GM18508 (cell line): ENCODE measurements around the gene FAM13B.
"Not testable (repeated sequence)": the region's sequence is repeated elsewhere in the genome, so short reads cannot be mapped to it uniquely, and the experiment has no call there.

Experiments used
- ATAC-seq: cut with Tn5 transposase; IDR thresholded peaks from one replicate; pipeline ENCODE4 v1.9.1; 2021; ENCODE audit warnings: moderate number of reproducible peaks; ENCODE audit not compliant: insufficient read depth, unreplicated experiment

The FAM13B gene

DNA sequence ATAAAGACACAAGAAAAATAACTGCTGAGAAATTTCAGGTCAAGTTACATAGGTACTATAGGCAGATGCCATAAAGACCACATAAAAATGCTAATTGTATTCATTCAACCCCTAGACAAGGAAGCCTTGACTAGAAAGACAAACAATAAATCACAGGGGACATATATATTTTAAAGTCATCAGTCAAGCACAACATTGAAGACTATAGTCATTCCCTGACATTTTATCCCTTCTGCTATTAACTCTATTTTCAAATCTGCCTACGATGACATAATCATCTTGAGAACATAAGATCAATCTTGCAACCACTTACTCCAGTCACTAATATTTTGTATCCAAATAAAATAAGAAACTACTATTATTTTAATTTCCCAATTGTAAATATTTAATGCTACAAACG lies 38.3 kb downstream of the FAM13B start:
- no peak for ATAC-seq

DNA sequence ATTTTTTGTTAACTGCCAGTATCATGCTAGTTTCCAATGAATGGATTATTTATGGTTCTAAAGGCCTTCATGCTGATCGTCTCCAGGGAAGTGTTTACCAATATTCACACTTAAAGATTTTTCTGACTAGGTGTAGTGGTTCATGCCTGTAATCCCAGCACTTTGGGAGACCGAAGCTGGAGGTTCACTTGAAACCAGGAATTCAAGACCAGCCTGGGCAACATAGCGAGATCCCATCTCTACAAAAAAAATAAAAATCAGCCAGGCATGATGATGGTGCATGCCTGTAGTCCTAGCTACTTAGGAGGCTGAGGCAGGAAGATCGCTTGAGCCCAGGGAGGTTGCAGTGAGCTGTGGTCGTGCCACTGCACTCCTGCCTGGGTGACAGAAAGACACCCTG lies 43.5 kb downstream of the FAM13B start:
- no peak for ATAC-seq

DNA sequence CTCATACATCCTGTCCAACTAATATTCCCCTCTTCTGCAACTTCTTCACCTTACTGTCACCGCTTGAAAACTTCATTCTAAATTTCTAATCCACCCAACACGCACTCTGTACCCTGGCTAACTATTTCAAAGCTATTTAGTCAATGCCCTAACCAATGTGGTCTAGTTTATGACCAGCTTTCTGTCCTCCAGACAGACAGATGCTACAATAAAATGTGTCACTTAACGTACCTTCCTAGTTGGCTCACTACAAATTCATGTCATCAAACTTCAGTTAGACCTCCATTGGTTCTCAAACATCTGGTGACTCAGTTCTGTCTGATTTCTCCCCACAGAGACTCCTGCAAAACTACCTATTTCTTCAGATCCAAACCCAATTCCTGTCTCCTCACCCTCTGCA lies 57.7 kb downstream of the FAM13B start:
- no peak for ATAC-seq

DNA sequence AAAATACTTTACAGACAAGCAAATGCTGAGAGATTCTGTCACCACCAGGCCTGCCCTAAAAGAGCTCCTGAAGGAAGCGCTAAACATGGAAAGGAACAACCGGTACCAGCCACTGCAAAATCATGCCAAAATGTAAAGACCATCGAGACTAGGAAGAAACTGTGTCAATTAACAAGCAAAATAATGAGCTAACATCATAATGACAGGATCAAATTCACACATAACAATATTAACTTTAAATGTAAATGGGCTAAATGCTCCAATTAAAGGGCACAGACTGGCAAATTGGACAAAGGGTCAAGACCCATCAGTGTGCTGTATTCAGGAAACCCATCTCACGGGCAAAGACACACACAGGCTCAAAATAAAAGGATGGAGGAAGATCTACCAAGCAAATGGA lies 62.5 kb downstream of the FAM13B start:
- not testable (repeated sequence) for ATAC-seq

DNA sequence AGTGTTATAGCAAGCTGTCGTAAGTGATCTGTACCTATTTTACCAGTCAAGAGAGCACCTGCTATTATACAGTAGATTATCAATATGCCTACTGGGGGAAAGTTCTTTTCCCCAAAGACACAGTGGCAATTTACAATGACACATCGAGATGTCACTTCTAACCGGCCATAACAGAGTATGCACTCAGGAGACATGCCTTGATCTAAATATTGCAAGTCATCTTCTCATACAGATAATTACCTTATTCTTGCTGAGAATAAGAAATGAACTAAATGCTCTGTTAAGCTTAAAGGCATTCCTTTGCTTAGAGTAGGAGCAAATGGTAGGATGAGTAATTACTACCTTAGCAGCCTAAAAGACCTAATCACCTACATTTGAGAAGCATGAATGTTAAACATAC lies 72.1 kb downstream of the FAM13B start:
- ATAC-seq: no peak

DNA sequence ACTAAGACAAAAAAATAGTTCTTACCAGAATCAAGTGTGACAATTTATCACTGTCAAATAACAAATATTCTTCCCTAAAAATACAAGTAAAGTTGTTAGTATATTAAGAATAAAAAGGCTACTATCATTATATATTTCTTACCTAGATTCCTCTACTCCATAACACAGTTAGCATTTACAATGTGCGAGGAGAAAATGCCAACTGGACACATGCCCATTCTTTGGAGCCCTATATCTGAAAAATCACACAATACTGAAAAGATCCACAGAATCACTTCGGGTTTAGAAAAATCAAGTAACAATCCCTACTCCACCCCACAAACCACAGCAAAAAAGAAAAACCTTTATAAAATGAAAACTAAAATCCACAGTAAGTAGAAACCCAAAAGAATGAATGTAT lies 72.7 kb downstream of the FAM13B start:
- no peak for ATAC-seq

DNA sequence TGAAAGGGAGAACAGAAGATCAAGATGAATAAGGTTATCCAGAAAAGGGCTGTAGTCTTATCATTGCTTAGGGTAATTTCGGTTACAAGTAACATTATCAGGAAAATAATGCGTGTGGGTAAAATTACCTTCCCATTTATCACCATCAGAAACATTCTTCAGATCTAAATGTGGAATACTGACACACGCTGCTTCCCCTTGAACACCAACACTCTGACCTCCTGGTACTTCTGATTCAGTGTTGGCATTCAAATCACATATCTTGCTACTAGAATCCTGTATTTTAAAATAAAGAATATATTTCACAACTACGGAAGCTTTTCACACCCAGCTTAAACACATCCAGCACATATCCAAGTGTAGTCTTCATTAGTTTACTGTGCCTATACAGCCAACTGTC lies 73.4 kb downstream of the FAM13B start:
- ATAC-seq: no peak

DNA sequence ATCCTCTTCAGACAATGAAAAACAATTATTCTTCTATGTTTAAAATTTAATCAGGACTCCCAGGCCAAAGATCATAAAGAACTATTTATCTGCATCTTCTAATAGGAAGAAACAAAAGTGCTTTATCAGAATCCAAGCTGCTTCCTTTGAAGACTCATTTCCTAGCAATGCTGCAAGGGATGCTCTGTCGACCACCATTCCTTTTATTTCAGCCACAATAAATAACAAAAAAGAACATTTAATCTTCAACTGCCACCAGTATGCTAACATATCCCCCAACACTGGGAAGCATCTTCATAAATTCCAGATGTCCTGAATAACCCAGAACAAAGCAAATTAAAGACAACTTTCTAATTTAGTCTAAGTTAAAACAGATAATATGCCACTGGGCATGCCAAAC lies 74.9 kb downstream of the FAM13B start:
- ATAC-seq: no peak

DNA sequence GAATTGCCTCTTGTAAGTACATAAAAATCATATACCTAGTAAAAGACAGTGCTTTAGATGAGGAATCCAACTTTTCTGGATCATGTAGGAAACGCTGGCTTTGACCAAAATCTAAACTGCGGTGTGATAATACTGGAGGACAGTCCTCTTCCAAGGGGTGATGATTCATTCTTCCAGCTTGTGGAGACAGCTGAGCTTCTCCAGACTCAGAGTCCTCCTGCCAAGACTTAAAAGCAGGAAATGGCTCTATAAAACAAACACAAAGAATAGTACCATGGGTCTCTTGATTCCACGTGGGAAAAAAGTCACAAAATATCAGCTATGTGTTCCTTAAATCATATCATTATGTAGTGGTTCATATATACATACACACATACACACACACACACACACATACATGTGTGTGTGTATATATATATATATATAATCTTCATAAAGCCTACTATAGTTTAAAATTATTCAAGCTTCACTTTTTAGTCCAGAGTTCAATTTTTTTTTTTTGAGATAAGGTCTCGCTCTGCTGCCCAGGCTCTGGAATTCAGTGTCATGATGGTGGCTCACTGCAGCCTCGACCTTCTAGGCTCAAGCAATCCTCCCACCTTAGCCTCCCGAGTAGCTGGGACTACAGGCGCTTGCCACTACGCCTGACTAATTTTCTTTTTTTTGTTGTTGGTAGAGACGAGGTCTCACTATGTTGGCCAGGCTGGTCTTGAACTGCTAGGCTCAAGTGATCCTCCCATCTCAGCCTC lies 78.6 kb downstream of the FAM13B start:
- no peak for ATAC-seq

DNA sequence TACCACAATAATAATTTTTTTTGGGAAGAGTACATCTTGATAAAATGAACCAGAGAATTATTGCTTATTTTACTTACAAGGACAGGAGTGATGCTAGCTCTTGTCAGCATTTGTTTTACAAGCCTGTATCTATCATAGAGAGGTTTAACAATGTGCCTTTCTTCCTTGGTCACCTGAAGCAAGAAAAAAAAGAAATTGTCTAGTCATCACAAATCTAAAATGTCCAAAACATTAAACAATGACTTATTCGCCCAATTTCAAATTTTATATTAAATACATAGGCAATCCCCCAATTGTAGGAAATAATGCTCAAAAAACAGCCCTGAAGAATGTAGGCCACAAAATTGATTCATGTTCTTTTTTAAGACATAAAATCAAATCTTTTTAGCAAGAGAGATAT lies 87.1 kb downstream of the FAM13B start:
- no peak for ATAC-seq

DNA sequence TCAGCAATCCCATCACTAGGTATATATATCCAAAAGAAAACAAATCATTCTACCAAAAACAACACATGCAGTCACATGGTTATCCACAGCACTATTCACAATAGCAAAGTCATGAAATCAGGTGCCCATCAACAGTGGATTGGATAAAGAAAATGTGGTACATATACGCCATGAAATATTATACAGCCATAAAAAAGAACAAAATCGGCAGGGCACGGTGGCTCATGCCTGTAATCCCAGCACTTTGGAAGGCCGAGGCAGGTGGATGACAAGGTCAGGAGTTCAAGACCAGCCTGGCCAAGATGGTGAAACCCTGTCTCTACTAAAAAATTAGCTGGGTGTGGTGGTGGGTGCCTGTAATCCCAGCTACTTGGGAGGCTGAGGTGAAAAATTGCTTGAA lies 88.6 kb downstream of the FAM13B start:
- ATAC-seq: not testable (repeated sequence)

DNA sequence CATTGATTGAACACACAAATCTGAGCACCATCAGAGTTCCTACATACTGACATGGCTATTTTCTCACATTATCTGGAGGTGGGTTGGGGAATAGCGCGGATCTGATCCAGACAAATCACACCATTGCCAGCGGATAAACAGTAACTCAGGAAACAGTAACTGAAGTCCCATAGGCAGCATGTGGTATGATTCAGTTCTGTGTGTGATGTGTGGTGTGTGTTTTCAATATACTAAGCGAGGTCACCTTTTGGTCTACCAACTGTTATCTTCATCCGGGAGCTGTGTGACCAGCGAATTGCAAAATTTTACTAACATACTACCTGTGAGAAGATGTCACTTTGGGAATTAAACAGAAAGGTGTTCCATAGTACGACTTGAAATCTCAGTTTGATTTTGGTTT lies 93.5 kb downstream of the FAM13B start:
- ATAC-seq: no peak

DNA sequence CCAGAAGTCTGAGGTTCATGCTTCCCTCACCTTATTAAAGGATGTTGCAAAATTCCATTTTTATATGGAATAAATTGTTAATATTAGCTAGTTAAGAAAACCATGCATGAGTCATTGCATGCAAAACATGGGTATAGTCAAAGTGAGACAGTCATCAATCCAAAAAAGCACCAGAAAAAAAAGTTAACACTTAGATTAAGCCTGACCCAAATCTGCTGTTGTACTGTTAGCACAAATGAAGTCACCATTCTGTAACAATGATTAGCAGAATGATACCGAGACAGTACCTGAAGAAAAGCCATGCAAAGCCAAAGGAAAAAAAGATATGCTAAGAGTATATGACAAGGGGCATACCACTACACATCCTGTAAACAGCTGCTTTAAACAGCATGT lies 94.1 kb downstream of the FAM13B start:
- ATAC-seq: no peak

DNA sequence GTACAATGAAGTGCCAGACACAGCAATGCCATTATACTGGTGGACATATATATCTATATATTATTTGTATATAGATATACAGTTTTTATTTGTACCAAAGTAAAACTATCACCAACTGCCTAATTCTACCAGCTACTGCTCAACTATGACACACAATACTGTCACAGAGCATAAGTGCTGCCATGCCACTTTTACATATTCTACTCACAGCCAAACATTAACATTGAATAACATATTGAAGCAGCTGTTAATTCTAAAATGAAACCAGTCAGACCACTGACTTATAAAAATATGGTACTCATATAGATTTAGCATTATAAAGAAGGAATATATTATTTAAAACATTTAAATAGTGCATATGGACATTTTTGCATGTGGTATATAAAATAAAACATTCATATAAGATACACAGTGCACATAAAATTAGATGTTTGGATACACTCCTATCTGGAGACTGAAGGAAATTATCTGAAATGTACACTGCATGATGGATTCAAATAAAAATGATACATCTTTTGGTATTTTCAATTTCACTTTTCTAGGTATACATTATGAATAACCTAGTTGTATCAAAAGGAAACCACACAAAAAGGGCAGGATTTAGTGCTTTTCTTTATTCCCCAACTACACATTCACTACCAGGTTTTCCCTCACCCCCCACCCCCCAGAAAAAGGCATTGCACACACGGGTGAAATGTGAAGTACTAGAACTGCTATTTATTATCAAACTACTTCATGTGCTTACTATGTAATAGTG lies 94.7 kb downstream of the FAM13B start:
- no peak for ATAC-seq

DNA sequence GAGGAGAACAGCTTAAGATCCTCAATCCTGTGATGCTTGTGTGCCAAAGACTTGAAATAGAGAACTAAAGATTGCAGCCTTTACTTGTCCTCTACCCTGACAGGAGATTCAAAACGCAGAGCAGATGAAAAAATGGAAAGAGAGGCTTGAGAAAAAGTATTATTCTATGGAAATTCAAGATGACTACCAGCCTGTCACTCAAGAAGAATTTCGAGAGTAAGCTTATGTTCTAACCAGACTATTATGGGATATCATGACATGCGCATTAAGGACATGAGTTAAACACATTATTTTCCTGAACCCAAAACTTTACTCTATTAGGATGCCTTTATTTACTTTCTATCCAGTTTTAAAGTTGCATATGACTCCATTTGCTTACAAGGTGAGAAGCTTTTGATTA lies 97.2 kb downstream of the FAM13B start:
- ATAC-seq: no peak

DNA sequence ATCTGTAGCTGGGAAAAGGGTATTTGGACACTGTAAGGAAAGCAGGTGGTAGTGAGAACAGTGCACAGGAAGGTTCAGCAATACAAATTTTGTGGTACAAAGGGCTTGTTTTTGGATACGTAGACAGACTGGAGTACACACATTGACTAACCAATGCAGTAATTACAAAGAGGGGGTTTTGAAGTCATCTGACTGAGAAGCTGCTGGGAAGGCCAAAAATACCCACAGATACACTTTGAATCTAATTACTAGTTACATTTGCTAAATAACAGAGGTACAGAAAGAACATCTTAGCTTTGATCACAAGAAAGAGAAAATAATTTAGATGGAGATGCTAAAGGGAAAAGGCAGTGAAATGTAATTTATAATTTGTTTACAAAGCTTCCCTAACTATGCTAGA lies 97.7 kb downstream of the FAM13B start:
- no peak for ATAC-seq

DNA sequence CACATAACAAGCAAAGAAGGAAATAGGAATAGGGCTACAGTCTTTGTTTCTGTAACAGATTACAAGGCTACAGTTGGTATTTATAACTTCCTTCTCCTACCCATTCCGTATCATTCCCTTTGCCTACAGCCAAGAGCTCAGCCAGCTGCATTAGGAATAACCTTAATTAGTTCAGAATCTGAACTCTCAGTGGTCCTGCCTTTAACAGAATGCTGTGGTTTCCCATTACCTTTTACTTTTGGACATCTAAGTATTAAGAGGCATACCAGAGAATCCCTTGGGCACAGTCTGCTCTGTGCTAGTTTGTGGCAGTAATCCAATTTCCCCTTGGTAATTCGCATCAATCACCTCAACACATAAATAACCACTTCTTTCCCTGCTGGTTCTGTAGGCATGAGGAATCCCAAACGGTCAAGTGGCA lies 99.4 kb downstream of the FAM13B start:
- ATAC-seq: no peak

DNA sequence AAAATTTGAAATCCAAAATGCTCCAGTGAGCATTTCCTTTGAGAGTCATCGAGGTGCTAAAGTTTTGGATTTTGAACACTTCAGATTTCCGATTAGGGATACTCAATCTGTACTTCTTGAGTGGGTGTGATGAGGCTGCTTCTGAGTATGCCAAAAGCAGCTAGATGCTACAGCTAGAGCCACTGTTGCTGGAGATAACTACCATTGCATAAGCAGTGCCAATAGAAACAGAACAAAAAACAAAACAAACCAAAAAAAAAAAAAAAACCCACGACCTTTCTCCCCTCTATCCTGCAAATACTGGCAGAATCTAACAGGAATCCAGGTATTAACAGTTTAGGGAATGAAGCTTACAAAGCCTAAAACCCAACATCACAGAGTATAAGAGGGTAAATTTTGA lies 100.1 kb downstream of the FAM13B start:
- no peak for ATAC-seq

DNA sequence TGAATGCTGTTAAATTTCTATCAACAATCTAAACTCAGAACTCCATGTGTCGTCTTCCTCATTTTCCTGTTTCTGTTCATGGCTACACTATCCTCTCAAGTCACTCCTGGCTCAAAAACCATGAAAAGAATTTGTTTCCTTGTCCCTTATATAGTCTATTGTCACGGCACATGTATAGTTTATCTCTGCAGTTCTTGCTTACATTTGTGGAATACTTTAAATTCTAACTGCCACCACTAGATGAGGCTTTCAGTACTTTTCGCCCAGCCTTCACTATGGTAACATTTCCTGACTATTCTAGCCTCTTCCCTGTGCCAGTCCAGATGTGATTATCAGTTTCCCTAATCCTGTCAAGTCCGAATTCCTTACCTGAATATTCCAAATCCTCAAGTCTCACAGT lies 109.0 kb downstream of the FAM13B start:
- ATAC-seq: no peak

DNA sequence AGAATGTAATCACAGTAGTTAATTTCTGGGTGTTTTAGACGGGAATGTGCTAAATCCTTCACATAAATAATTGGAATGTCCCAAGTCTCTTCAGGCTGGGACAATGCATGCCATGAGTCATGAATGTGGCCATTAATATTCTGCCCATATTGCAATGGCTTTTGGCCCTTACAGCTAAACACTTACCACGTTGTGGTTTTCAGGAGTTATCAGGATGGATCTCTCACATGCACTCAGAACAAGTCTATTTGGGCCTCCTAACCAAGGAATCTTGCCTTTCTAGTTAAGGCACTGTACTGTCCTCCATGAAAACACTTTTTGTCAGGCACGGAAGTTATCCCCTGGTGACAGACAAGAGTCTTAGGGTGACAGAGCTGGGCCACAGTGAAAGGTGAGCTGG lies 110.9 kb downstream of the FAM13B start:
- ATAC-seq: no peak

DNA sequence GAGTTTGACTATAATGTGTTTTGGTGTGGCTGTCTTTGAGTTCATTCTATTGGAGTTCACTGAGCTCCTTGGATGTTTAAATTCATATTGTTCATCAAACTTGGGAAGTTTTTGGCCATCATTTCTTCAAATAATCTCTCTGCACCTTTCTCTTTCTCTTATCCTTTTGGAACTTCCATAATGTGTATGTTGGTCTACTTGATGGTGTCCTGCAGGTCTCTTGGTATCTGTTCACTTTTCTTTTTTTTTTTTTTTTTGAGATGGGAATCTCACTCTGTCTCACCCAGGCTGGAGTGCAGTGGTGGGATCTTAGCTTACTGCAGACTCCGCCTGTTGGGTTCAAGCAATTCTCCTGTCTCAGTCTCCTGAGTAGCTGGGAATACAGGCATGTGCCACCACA lies 116.0 kb downstream of the FAM13B start:
- ATAC-seq: no peak

DNA sequence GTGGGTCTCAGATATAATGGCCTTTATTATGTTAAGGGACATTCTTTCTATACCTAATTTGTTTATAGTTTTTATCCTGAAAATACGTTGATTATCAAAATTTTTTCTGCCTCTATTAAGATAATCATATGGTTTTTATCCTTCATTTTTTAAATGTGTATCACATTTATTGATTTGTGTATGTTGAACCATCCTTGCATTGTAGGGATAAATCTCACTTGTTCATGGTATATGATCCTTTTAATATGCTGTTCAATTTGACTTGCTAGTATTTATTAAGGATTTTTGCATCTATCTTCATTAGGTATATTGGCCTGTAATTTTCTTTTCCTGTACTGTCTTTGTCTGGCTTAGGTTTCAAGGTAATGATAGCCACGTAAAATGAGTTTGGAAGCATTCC lies 118.1 kb downstream of the FAM13B start:
- no peak for ATAC-seq
